CD4-positive, alpha-beta T cell treated with Interleukin-6 for 4 hours (primary cell): ENCODE results near the gene IFITM2.
"Not testable (repeated sequence)": the region's sequence is repeated elsewhere in the genome, so short reads cannot be mapped to it uniquely, and the experiment has no call there.

Experiments used
- DNase-seq: peaks from one replicate; pipeline ENCODE4 v3.0.0-alpha.2; 2020; ENCODE audit warnings: mixed read lengths

The IFITM2 gene

DNA sequence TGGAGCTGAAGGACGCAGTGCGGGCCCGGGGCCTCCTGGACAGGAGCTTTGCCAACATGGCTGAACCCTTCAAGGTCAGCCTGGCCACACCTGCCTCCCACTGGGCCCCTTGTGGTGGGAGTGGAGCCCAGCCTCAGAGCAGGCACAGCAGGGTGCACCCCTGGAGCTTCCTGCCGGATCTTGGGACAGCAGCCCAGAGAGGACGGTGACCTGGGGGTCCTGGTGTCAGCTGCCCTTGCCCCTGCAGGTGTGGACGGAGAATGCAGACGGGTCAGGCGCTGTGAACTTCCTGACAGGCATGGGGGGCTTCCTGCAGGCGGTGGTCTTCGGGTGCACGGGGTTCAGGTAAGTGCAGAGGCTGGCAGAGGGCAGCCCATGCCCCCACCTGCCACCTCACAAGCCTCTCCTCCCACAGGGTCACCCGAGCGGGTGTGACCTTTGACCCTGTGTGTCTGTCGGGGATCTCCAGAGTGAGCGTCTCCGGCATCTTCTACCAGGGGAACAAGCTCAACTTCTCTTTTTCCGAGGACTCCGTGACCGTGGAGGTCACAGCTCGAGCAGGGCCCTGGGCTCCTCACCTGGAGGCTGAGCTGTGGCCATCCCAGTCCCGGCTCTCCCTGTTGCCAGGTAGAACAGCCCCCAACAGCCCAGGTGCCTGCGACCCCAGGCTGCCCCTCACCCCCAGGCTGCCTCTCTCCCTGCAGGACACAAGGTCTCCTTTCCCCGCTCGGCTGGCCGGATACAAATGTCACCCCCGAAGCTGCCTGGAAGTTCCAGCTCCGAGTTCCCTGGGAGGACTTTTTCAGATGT, 13.6 kb upstream of the IFITM2 start:
- DNase-seq = no peak

DNA sequence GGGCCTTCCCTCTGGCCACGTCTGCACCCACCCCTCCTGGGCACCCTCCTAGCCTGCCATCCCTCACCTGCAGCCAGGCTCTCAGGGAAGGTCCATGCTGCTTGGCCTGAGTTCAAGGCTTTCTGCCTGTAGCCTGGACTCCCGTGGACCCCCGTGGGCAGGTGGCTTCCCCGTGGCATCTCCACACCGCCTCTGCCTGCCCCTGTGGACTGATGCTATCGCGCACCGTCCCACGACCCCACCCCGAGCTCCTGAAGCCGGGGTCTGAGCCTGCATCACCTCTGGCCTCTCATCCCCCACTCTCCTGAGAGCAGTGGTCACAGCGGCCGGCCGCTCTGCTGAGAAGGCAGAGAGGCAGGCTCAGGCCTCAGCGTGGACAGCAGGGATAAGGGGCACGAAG, 12.8 kb upstream of the IFITM2 start:
- DNase-seq = no peak

DNA sequence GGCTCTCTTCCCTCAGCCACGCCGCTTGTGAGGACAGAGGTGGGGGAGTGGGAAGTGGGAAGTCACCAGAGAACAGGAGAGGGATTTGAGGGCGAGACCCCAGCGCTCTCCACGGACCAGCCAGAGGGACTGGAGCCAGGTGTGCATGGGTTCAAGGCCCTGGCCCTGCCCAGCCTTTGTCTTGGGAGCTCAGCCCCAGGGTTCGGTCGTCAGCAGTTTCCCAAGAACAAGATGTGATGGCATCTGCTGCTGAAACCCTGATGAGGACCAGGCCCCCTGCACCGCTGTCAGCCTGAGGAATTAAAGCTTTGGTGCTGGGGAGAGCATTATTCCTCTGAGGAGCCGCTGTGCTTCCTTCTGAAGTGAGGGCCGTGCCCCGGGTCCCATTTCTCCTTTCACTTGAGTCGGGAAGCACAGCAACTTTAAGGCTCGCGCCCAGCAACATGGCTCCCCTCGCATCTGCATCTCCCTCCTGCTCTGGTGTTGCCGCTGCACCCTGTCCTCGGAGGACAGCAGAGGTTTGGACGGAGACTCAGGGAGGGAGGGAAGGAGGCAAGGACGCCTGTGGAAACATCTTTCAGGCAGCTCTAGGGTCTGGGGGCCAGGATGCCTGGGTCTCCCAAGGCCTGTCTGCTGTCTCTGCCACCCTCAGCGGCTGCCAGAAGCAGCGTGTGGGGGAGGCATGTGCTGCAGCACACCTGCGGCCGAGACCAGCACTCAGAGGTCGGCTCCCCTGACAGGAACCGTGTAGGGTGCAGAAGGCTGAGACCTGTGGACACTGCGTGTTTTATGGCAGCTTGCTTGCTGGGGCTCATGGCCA, 12.1 kb upstream of the IFITM2 start:
- DNase-seq = peak; percentile 3

DNA sequence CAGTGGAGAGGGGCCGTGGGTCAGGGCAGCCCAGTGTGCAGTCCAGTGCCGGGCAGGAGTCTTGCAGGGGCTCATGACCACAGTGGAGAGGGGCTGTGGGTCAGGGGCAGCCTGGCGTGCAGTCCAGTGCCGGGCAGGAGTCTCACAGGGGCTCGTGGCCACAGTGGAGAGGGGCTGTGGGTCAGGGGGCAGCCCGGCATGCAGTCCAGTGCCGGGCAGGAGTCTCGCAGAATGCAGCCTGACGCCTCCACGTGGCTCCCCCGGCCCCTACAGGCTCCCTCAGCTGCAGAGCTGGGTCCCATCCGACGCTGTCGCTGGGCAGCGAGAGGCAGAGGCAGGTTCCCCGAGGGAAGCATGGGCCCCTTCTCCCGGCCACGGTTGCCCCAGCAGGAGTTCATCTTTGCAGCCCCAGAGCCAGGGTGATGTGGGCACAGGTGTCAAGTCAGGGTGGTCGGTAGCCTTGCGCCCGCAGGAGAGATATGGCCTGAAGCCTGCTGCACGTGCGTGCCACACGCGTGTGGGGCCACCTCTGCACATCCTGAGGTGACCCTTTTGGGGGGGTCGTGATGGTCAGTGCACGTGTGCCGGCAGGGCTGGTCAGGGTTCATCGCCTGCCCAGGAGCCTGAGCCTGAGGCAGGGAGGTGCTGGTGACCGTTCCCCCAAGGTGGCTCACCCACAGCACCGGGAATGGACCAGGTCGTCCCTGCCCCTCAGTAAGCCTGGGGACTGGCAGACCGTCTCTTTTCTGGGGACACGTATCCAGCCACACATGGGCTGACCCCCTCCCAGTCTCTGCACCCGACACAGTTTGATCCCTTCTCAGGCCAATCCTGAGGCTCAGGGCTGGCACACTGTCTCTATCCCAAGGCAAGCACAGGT, 11.2 kb upstream of the IFITM2 start:
- DNase-seq = peak; percentile 4

DNA sequence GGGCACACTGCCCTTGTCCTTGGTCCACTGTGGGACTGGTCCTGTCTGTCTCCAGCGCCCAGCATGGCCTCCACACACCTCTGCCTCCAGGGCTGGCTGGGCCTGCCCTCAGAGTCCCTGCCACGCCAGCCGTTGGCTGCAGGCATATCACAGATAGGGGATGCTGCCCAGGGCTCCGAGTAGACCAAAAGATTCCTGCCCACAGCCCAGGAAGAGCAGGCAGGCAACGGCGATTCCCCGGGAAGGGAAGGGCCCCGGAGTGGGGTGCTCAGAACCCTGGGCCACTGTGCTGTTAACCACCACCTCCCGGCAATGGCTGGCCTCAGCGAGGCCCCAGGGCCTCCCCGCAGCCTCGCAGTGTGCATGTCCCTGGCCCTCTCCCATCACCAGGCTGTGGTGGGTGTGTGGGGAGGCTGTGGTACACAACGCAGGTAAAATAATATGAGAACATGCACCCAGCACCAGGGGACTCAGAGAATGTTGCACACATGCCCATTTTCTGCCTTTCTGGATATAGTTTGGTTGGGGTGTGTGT, 10.5 kb upstream of the IFITM2 start:
- DNase-seq = peak; percentile 24

DNA sequence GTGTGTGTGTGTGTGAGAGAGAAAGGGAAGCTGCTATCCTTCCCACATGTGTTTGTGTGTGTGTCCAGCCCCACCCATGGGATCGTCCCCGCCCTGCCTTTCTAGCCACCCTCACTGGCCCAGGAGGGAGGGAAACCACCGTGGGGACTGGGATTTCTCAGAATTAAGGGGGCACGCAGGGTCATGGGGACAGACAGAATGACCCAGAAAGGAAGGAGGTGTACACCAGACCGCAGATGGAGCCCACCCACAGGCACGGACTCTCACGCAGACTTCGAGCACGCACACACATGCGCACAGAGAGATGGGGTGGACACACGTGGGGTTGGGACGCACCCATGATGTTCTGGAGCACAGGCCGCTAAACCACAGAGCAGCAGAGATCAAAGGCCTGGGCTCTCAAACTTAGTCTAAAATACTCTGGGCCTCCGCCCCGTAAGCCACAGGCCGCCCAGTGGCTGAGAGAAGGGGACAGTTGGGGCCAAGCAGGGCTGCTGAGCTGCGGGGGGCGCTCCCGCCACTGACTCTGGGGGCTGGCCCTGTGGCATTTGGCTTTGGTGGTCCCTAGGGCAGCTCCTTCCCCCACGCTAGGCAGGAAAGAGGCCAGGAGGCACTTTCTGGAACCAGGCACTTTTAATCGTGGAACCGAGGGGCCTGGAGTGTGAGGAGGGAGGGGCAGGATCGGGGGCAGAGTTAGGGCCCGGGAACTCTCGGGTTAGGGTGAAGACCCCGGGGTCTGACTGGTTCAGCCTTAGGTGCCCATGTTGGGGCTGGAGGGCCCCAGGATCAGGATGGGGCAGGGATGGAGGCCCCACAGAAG, 9.8 kb upstream of the IFITM2 start:
- DNase-seq = peak; percentile 38

DNA sequence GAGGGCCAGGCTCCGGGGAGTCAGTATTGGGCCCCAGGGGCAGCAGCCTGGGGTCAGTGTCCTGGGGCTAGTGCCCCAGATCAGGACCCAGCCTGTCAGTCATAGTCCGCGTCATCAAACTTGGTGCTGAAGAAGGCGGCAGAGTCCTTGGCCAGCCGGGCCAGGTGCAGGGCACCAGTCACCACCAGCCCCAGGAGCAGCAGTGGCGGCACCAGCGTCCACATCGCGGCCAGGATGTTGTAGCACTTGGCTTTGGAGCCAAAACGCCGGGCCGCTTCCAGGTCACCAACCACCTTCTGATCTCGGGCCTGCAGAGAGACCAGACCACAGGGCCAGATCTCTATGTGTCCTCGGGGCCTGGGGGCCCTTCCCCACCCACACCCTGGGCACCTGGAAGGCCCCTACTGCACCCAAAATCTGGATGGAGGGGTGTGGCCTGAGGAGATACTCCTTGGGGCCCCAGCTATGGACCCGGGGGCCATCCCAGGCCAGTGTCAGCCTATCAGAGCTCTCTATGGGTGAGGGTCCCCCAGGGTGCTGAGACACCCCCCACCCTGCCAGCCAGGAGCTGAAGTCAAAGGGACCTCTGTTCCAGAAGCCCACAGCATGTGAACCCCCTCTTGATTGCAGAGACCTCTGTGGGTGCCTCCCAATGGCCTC, 9.1 kb upstream of the IFITM2 start:
- peak; percentile 14 for DNase-seq

DNA sequence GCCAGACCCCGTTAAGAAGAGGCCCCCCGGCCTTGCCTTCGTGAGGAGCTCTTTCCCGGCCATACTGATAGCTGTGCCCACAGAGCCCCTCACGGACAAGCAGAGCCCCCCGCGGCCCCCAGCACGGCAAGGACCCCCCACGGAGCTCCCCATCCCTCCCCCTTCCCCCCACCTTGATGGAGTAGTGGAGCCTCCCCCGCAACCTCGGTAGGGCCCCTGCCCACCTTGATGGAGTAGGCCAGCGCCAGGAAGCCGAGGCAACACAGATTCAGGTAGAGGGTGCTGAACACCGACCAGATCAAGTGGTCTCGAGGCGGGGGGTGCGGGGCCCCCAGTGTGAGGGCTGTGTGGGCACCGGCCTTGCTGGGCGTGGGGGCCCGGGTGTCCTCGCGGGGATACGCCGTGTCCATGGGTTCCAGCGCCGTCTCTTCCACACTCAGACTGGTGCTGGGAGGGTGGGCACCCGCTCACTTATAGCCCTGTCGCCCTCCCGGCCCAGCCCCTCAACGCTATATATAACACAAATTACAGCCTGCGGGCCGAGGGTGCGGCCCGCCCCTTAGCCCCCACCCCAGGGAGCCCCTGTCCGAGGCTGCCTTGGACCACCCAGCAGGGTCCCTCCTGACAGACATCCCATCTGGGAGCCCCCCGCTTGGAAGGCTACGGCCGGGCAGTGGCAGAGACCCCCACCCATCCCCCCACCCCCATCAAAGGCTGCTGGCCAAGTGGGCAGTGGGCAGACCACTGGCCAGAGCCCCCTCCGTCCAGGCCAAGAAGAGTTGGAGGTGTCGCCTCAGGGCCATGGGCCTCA, 8.3 kb upstream of the IFITM2 start, which contains the start of gene IFITM5:
Gene IFITM5 (minus strand): TSS at position 446 of the 811 bp plus-strand sequence. CDS start 36 bp downstream, at position 410.
- DNase-seq = peak; percentile 11

DNA sequence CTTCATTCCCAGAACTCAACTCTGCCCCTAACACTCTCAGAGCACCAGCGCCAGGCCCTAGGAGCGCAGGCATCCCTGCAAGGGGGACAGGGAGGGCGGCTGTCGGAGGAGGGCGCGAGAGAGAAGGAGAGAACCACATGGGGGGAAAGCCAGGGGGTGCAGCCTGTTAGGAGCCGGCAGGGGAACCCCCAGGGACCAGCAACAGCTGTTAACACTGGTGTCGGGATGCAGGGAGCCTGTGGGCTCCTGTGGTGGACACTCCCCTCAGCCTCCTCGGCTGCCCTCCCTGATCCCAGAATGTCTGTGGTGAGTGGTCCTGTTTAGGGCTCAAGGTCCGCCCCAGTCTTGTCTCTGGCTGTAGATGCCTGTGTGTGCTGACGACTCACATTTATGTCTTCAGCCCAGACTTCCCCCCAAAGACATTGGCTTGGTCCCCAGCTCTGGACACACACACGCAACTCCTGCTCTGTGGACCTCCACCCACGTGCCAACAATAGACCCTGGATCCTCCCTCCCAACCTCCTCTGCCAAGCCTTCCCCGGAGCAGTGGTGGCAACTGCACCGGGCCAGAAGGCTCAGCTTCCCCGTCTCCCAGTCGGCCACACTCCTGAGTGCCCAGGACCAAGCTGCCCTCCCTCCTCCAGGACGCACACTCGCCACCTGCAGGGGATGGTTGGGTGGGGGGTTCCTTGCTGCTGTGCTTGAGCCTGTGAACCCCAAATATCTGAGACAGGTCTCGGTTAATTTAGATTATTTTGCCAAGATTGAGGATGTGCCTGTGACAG, 7.5 kb upstream of the IFITM2 start:
- peak; percentile 46 for DNase-seq

DNA sequence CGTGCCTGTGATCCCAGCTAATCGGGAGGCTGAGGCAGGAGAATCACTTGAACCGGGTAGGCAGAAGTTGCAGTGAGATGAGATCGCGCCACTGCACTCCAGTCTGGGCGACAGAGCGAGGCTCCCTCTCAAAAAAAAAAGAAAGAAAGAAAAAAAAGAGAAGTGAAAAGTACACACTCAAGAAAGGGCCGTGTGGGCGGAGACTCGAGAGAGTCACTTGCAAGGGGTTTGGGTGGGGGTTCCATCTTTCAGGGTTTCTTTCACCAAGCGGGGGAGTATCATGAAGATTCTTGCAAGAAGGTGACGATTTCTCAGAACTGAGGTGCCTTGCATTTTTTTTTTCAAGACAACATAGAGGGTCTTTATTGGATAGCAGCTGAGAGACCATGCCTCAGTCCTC, 4.3 kb upstream of the IFITM2 start:
- DNase-seq = no peak

DNA sequence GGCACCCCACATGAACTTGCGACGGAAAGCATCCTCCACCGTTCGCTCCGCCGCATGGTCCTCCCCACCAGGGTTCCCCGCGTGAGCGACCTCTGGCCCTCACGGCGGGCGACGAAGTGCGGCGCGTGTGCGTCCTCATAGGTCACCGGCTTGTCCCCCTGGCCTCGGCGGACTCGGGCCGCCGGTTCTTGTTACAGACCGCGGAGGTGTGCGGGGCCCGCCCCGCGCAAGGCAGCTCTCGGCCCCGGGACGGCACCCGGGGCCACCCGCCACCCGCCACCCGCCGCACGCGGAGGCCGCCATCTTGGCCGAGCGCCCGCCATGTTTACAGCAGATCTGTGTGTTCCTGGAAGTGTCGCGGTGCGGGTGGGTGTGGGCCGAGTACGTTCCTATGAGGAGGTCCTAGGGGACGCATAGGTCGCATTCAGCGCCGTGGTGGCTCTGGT, 3.5 kb upstream of the IFITM2 start:
- no peak for DNase-seq

DNA sequence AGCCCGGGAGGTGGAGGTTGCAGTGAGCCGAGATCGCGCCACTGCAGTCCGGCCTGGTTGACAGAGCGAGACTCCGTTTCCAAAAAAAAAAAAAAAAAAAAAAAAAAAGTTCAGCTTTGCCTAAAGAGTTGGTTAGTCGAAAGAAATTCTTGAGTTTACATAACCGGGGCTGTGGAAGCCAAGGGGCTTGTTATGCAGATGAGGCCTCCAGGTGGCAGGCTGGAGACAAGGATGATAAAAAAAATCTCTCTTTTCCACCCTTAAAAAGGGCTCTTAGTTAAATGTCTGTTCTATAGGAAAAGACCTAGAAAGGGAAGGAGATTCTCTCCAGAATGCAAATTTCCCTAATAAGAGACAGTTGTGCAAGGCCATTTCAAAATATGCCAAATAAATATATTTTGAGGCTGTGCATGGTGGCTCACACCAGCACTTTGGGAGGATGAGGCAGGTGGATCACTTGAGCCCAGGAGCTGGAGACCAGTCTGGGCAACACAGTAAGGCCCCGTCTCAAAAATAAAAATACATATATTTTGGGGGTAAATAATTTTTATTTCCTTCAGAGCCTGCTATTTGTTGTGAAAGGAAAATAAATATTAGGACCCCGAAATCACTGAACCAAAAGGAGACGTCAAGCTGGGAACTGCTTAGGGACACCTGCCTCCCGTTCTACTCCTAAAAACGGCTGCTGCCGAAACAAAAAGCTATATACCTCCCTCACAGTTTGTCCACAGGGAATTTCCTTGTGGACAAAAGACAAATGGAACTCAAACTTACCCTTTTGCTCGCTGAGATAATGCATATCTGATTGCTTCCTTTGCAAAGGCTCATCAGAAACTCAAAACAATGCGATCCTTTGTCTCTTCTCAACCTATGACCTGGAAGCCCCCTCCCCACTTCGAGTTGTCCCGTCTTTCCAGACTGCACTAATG, 2.4 kb upstream of the IFITM2 start:
- DNase-seq = peak; percentile 80

DNA sequence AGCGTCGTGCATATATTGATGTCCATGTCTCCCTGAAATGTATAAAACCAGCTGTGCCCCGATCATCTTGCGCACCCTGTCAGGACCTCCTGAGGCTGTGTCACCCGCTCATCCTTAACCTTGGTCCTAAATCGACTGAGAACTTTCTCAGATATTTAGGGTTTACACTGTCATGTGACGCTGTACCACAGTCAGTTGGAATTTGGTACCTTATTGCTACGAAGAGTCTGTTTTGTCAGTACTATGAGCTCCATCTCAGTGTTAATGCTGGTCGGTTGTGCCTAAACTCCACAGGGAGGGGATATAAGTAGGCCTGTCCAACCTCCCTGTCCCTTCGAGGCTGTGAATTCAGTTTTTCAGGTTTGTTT, 1.8 kb upstream of the IFITM2 start:
- no peak for DNase-seq

DNA sequence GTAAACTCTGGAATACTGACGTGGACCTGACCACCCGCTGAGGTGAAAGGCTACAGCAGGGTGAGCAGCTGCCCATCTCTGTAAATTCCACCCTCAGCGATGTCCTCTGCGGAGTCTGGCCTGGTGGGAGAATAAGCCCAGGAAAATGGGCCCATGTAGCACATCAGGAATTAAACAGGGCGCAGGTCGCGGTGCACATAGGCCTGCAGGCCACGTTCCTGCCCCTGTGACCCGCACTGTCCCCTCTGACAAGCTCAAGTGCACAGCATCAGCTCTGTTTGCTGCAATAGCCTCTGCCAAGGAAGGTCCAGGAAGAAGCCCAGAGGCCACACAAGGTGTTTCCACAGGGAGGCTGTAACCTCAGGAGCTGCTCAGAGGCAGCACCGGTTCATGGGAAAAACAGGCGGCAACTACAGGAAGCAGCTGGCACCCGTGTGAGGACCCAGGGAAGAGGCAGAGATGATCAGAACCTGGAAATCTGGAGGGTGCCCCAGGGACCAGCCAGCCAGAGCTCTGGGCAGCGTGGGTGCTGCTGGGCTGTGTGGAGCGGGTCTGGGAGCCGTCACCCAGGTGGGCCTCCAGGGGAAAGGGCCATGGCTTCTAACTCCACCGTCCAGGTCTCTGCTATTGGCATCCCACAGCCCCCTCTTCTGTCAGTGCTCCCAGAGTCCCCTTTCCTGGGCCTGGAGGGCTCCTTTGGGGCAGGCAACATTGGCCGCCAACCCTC, 808 bp upstream of the IFITM2 start:
- DNase-seq = no peak

DNA sequence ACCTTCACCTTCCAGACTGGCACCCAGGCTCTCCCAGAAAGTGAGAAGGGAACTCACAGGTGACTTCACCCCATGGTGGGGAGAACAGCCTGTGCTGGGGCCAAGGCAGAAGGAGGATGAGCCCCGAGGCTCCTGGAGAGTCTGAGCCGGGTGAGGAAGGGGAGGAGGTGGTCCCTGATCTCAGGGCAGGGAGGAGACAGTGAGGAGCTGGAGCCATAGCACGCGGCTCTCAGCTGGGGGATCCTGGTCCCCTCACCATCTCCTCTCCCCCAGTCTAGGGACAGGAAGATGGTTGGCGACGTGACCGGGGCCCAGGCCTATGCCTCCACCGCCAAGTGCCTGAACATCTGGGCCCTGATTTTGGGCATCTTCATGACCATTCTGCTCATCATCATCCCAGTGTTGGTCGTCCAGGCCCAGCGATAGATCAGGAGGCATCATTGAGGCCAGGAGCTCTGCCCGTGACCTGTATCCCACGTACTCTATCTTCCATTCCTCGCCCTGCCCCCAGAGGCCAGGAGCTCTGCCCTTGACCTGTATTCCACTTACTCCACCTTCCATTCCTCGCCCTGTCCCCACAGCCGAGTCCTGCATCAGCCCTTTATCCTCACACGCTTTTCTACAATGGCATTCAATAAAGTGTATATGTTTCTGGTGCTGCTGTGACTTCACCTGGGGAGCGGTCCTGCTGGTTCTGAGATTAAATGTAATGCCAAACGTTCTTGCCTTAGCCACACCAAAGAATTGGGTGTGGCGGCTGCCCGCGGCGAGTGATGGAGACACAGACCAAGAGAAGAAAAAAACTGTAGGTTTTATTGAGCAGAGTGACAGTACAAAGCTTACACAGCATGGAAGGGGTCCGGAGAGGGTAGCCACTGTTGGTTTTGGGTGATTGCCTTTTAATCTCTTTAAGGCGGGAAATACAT, 1.4 kb downstream of the IFITM2 start:
- DNase-seq = peak; percentile 60

DNA sequence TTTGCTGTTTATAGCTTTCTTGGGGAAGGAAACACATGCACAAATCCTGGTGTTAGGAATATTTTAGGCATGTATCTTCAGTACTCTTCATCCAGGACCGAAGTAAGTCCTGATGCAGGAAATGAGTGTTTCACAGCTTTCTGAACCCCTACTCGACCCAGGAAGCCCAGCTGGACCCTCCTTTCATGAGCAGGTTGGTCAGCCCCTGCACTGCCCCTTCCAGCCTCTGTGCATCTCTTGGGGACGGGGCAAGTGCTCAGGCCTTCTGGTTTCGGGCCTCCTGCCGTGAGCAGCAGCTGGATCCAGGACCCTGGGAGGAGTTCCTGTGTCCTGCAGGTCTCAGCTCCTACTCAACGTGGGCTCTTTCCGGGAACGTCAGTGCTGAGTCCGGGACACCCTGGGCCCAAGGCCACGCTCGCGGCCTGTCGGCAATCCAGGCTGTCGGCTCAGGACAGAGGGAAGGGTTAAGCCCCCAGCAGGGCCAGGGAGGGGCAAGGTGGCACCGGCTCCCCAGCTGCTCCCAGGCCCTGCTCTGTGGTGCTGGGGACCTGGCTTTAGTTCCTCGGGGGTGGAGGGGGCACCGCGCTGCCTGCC, 2.5 kb downstream of the IFITM2 start:
- not testable (repeated sequence) for DNase-seq
